ENCODE measurements around the gene PDE2A.

Gene PDE2A

GRCh38 chr11:72658989-72659640 is 15.1 kb downstream of the PDE2A start:
- no peak for DNase-seq
- no peaks in the 10 kb centered on the region for H3K27me3 ChIP-seq (ENCODE audit: insufficient read depth, low read length, poor library complexity)
- no peak overlapping the region for H4K5ac ChIP-seq (ENCODE audit: low read length)
- peaks cover 9% of the 10 kb centered on the region for H3K4me1 ChIP-seq (ENCODE audit: control insufficient read depth, low read depth, low read length)
- H3K9ac ChIP-seq (ENCODE audit: low read length) = no peak overlapping the region
- H3K27ac ChIP-seq (ENCODE audit: low read depth, low read length) = no peak overlapping the region
- H2BK120ac ChIP-seq (ENCODE audit: low read depth, low read length) = no peak overlapping the region
- no peak overlapping the region for H3K23ac ChIP-seq (ENCODE audit: low read length)
- no peak overlapping the region for H2BK15ac ChIP-seq (replicated peaks; ENCODE audit: low read depth)
- no peak overlapping the region for H3K4me3 ChIP-seq (ENCODE audit: low read length)
- WGBS (ENCODE audit: extremely low coverage, insufficient coverage, low lambda C conversion rate) = no CpG with 5 or more reads among the region's 9 CpGs
- H4K8ac ChIP-seq (ENCODE audit: low read depth, low read length) = no peak overlapping the region
- no peaks in the 10 kb centered on the region for H3K79me2 ChIP-seq (ENCODE audit: control insufficient read depth, insufficient read depth, low read length)
- H3K4ac ChIP-seq (ENCODE audit: low read depth, low read length) = no peak overlapping the region
- H3K56ac ChIP-seq (ENCODE audit: low read length) = no peak overlapping the region
- no peaks in the 10 kb centered on the region for H3K36me3 ChIP-seq (ENCODE audit: control insufficient read depth, insufficient read depth, low read length)
- H3K18ac ChIP-seq (ENCODE audit: low read length) = no peak overlapping the region
- no peaks in the 10 kb centered on the region for H3K79me1 ChIP-seq (ENCODE audit: low read length)
- no peak overlapping the region for H3K4me2 ChIP-seq (ENCODE audit: low read length)
- no peak overlapping the region for H2BK5ac ChIP-seq (ENCODE audit: low read length)
- no peak overlapping the region for H2AK5ac ChIP-seq (ENCODE audit: low read length)

- no peaks in the 10 kb centered on the region for H3K27me3 ChIP-seq (ENCODE audit: insufficient read depth, low read length, poor library complexity)
- H2BK5ac ChIP-seq (ENCODE audit: low read length) = no peak overlapping the region
- no peaks in the 10 kb centered on the region for H3K79me1 ChIP-seq (ENCODE audit: low read length)
- peaks cover 12% of the 10 kb centered on the region for H3K4me1 ChIP-seq (ENCODE audit: control insufficient read depth, low read depth, low read length)
- no peak for DNase-seq
- no peak overlapping the region for H2BK15ac ChIP-seq (replicated peaks; ENCODE audit: low read depth)
- no peaks in the 10 kb centered on the region for H3K36me3 ChIP-seq (ENCODE audit: control insufficient read depth, insufficient read depth, low read length)
- no peak overlapping the region for H2AK5ac ChIP-seq (ENCODE audit: low read length)
- no peak overlapping the region for H2BK120ac ChIP-seq (ENCODE audit: low read depth, low read length)
- H3K4me2 ChIP-seq (ENCODE audit: low read length) = no peak overlapping the region
- no peak overlapping the region for H3K27ac ChIP-seq (ENCODE audit: low read depth, low read length)
- no peak overlapping the region for H3K18ac ChIP-seq (ENCODE audit: low read length)
- WGBS (ENCODE audit: extremely low coverage, insufficient coverage, low lambda C conversion rate) = no CpG with 5 or more reads among the region's 6 CpGs
- H4K8ac ChIP-seq (ENCODE audit: low read depth, low read length) = no peak overlapping the region
- no peak overlapping the region for H3K23ac ChIP-seq (ENCODE audit: low read length)
- H3K56ac ChIP-seq (ENCODE audit: low read length) = no peak overlapping the region
- no peak overlapping the region for H3K4me3 ChIP-seq (ENCODE audit: low read length)
- no peak overlapping the region for H3K4ac ChIP-seq (ENCODE audit: low read depth, low read length)
- no peak overlapping the region for H3K9ac ChIP-seq (ENCODE audit: low read length)
- no peak overlapping the region for H4K5ac ChIP-seq (ENCODE audit: low read length)
- no peaks in the 10 kb centered on the region for H3K79me2 ChIP-seq (ENCODE audit: control insufficient read depth, insufficient read depth, low read length)
Observed at GRCh38 chr11:72657411-72658100, 16.7 kb downstream of the PDE2A start.

GRCh38 chr11:72655896-72656464 is 18.2 kb downstream of the PDE2A start:
- Histone ChIP-seq H3K18ac (ENCODE audit: low read length) (no peak overlapping the region), H3K27ac (ENCODE audit: low read depth, low read length) (no peak overlapping the region), H3K4me1 (ENCODE audit: control insufficient read depth, low read depth, low read length) (peaks cover 3% of the 10 kb centered on the region), H3K9ac (ENCODE audit: low read length) (no peak overlapping the region), H3K79me2 (ENCODE audit: control insufficient read depth, insufficient read depth, low read length) (no peaks in the 10 kb centered on the region), H3K4me3 (ENCODE audit: low read length) (no peak overlapping the region), H3K4me2 (ENCODE audit: low read length) (no peak overlapping the region), H3K79me1 (ENCODE audit: low read length) (no peaks in the 10 kb centered on the region), H2BK120ac (ENCODE audit: low read depth, low read length) (no peak overlapping the region), H3K27me3 (ENCODE audit: insufficient read depth, low read length, poor library complexity) (no peaks in the 10 kb centered on the region), H3K23ac (ENCODE audit: low read length) (no peak overlapping the region), H4K5ac (ENCODE audit: low read length) (no peak overlapping the region), H3K36me3 (ENCODE audit: control insufficient read depth, insufficient read depth, low read length) (no peaks in the 10 kb centered on the region), H3K4ac (ENCODE audit: low read depth, low read length) (no peak overlapping the region), H2BK5ac (ENCODE audit: low read length) (no peak overlapping the region), H2AK5ac (ENCODE audit: low read length) (no peak overlapping the region), H3K56ac (ENCODE audit: low read length) (no peak overlapping the region), H4K8ac (ENCODE audit: low read depth, low read length) (no peak overlapping the region), H2BK15ac (replicated peaks; ENCODE audit: low read depth) (no peak overlapping the region)
- WGBS (ENCODE audit: extremely low coverage, insufficient coverage, low lambda C conversion rate) = no CpG with 5 or more reads among the region's 11 CpGs
- DNase-seq = no peak

- no peak for DNase-seq
- Histone ChIP-seq H3K27me3 (ENCODE audit: insufficient read depth, low read length, poor library complexity) (no peaks in the 10 kb centered on the region), H3K9ac (ENCODE audit: low read length) (no peak overlapping the region), H2AK5ac (ENCODE audit: low read length) (no peak overlapping the region), H3K18ac (ENCODE audit: low read length) (no peak overlapping the region), H2BK5ac (ENCODE audit: low read length) (no peak overlapping the region), H3K4me2 (ENCODE audit: low read length) (no peak overlapping the region), H3K23ac (ENCODE audit: low read length) (no peak overlapping the region), H3K79me2 (ENCODE audit: control insufficient read depth, insufficient read depth, low read length) (no peaks in the 10 kb centered on the region), H4K5ac (ENCODE audit: low read length) (no peak overlapping the region), H3K4me1 (ENCODE audit: control insufficient read depth, low read depth, low read length) (peaks cover 3% of the 10 kb centered on the region), H3K4ac (ENCODE audit: low read depth, low read length) (no peak overlapping the region), H4K8ac (ENCODE audit: low read depth, low read length) (no peak overlapping the region), H3K27ac (ENCODE audit: low read depth, low read length) (no peak overlapping the region), H3K36me3 (ENCODE audit: control insufficient read depth, insufficient read depth, low read length) (no peaks in the 10 kb centered on the region), H3K56ac (ENCODE audit: low read length) (no peak overlapping the region), H2BK15ac (replicated peaks; ENCODE audit: low read depth) (no peak overlapping the region), H3K79me1 (ENCODE audit: low read length) (no peaks in the 10 kb centered on the region), H3K4me3 (ENCODE audit: low read length) (no peak overlapping the region), H2BK120ac (ENCODE audit: low read depth, low read length) (no peak overlapping the region)
- WGBS (ENCODE audit: extremely low coverage, insufficient coverage, low lambda C conversion rate) = no CpG with 5 or more reads among the region's 8 CpGs
Observed at GRCh38 chr11:72655014-72655413, 19.2 kb downstream of the PDE2A start.

- Histone ChIP-seq H3K27me3 (ENCODE audit: insufficient read depth, low read length, poor library complexity) (no peaks in the 10 kb centered on the region), H3K18ac (ENCODE audit: low read length) (no peak overlapping the region), H3K79me2 (ENCODE audit: control insufficient read depth, insufficient read depth, low read length) (no peaks in the 10 kb centered on the region)
Observed at GRCh38 chr11:72653649-72654048, 20.6 kb downstream of the PDE2A start.

More at GRCh38 chr11:72653649-72654048, 20.6 kb downstream of the PDE2A start:
- Histone ChIP-seq H3K79me1 (ENCODE audit: low read length) (no peaks in the 10 kb centered on the region), H3K4me1 (ENCODE audit: control insufficient read depth, low read depth, low read length) (peaks cover 3% of the 10 kb centered on the region), H2BK15ac (replicated peaks; ENCODE audit: low read depth) (no peak overlapping the region), H3K23ac (ENCODE audit: low read length) (no peak overlapping the region), H3K27ac (ENCODE audit: low read depth, low read length) (no peak overlapping the region), H3K4me2 (ENCODE audit: low read length) (no peak overlapping the region), H2BK5ac (ENCODE audit: low read length) (no peak overlapping the region), H3K36me3 (ENCODE audit: control insufficient read depth, insufficient read depth, low read length) (no peaks in the 10 kb centered on the region), H3K9ac (ENCODE audit: low read length) (no peak overlapping the region), H2AK5ac (ENCODE audit: low read length) (no peak overlapping the region), H3K4me3 (ENCODE audit: low read length) (no peak overlapping the region), H3K56ac (ENCODE audit: low read length) (no peak overlapping the region), H2BK120ac (ENCODE audit: low read depth, low read length) (no peak overlapping the region), H4K5ac (ENCODE audit: low read length) (no peak overlapping the region), H3K4ac (ENCODE audit: low read depth, low read length) (no peak overlapping the region), H4K8ac (ENCODE audit: low read depth, low read length) (no peak overlapping the region)
- no CpG with 5 or more reads among the region's 3 CpGs for WGBS (ENCODE audit: extremely low coverage, insufficient coverage, low lambda C conversion rate)
- no peak for DNase-seq

All from mesendoderm (in vitro differentiated cells).